ENCODE results near the gene MNT. TPM values are rescaled to one million over a fixed set of nuclear protein-coding genes. Genes with fewer than 3 reads are reported as not detected.

MNT gene
- total and polyA plus RNA-seq, 9 of the 15 experiments (the other 6 are each of a cell fraction or from before 2014, with no cell fraction given): 0.18 to 23.8 (median 5.3) TPM

GRCh38 chr17:2336852-2337543 is 63.9 kb downstream of the MNT start, which contains the start of gene SGSM2 (continued):
- TF ChIP-seq ZHX1 (conservative IDR thresholded peaks at IDR 0.05; ENCODE audit: low read length): no peak

DNA sequence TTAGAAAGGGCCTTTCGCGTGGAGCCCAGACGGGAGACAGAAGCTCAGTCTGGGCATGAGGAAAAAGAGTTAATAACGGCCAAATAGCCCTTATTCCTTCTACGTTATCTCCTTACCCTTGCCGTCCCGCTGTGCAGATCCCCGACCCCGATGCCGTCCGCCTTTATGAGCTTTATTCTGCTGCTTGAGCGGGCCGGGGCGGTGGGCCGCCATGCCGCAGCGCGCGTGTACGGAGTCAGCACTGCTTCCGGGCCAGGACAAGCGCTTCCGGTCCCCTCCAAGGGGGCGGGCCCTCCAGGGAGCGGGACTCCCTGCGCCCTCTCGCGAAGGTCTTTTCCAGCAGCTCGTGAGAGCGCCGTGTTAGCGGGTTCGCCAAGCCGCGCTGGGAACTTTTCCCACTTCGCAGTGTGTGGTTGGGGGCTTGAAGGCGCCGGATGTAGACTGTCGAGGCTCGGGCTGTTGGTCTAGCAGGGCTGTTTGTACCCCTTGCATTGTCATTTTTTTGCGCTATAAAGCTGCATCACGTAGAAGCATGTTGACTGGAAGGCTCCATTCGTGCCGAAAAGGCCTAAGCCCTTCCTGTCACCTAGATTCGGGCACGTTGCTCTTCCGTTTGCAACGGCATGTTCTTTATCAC is 64.5 kb downstream of the MNT start, which contains the start of gene TSR1:
TSS of gene TSR1 (minus strand) at position 243 of the 637 bp plus-strand sequence. CDS start at position 213, 30 bp downstream.
- Histone ChIP-seq H3K27me3 (ENCODE audit: control insufficient read depth in 2 of 2, insufficient read depth in 2 of 2, low read length in 2 of 2) (no peaks in the 10 kb centered on the region), H3K4me2 (ENCODE audit: insufficient read depth, low read length) (peak within 1 kb of the TSS; percentile 93), H3K9me1 (ENCODE audit: control insufficient read depth, insufficient read depth, low read length) (no peaks in the 10 kb centered on the region), H3K79me2 (ENCODE audit: control insufficient read depth, insufficient read depth, low read length) (peaks cover 63% of the 10 kb centered on the region), H3K27ac (ENCODE audit: extremely low read depth, low read depth, low read length) (peak within 1 kb of the TSS; percentile 81), H3K4me3 (peak within 1 kb of the TSS; percentile 68), H3K9ac (ENCODE audit: insufficient read depth in 1 of 2, low read depth in 2 of 2, low read length in 2 of 2) (peak within 1 kb of the TSS; percentile 96 to 97), H2AFZ (ENCODE audit: low read depth, low read length) (peak within 1 kb of the TSS; percentile 75), H3K36me3 (ENCODE audit: control insufficient read depth, insufficient read depth, low read length) (peaks cover 43% of the 10 kb centered on the region), H3K4me1 (replicated peaks in 1 of 2; ENCODE audit: control insufficient read depth in 2 of 2, insufficient read depth in 2 of 2, low read length in 2 of 2) (peaks cover 16 to 21% of the 10 kb centered on the region in 2 experiments; a peak in 4 of 5 replicates), H3K9me3 (replicated peaks; ENCODE audit: control insufficient read depth, insufficient read depth, low read depth, low read length) (no peaks in the 10 kb centered on the region; the same call in 1 of the 2 replicates), H4K20me1 (replicated peaks; ENCODE audit: control insufficient read depth, insufficient read depth, low read length) (no peaks in the 10 kb centered on the region)
- FAIRE-seq: peak; percentile 81
- ATAC-seq: peak; percentile 96
- intact Hi-C loops (cut with micrococcal nuclease): no loop called here
- ChIA-PET POLR2A (interaction anchor here (0.5 to 2.0 kb wide), 13 partner anchors 9 to 1138 kb away, joined by 3 to 6 read pairs (median 3); no protein-coding TSS in a partner anchor), CTCF (ENCODE audit: low intra/inter-chr PET ratio) (no interaction called here)
- in situ Hi-C loops (cut with MboI): no loop called here
- no TSS peak for BruUV-seq (replicated peaks)
- peak; percentile 84 to 94 (median 88) for DNase-seq (ENCODE audit: extremely low read depth in 1 of 4, low spot score in 3 of 4)
- 2% methylated on average over 32 of the region's 48 CpGs for WGBS (ENCODE audit: insufficient coverage, low coverage, missing lambda C conversion rate)
- peak; percentile 84; the same call in 1 of the 2 replicates for TF ChIP-seq GTF2E2 (tag; IDR thresholded peaks at IDR 0.05)
- peak; percentile 69 for TF ChIP-seq ETV5 (CRISPR knock-in tag; IDR thresholded peaks at IDR 0.05; ENCODE audit: low read depth)
- no peak for TF ChIP-seq ZNF57 (CRISPR knock-in tag; IDR thresholded peaks at IDR 0.05)
- TF ChIP-seq CBX8 (IDR thresholded peaks at IDR 0.05; ENCODE audit: borderline replicate concordance, extremely low read depth, low read depth, low read length, poor library complexity, severe bottlenecking): no peak
- no peak for TF ChIP-seq ZNF124 (CRISPR knock-in tag; IDR thresholded peaks at IDR 0.05)
- TF ChIP-seq CREB1 (IDR thresholded peaks at IDR 0.05): peak; percentile 38
- TF ChIP-seq CREB1 (CRISPR knock-in tag; IDR thresholded peaks at IDR 0.05): 0 out of 2 replicates have a peak, but pooled peaks have one; percentile 12
- TF ChIP-seq SIN3A (IDR thresholded peaks at IDR 0.05; ENCODE audit: borderline replicate concordance in 2 of 2, control insufficient read depth in 1 of 2, low read depth in 2 of 2, low read length in 2 of 2): peak; percentile 86 to 94
- peak; percentile 83 for TF ChIP-seq SUPT5H (IDR thresholded peaks at IDR 0.05)
- TF ChIP-seq, protein P1, sequence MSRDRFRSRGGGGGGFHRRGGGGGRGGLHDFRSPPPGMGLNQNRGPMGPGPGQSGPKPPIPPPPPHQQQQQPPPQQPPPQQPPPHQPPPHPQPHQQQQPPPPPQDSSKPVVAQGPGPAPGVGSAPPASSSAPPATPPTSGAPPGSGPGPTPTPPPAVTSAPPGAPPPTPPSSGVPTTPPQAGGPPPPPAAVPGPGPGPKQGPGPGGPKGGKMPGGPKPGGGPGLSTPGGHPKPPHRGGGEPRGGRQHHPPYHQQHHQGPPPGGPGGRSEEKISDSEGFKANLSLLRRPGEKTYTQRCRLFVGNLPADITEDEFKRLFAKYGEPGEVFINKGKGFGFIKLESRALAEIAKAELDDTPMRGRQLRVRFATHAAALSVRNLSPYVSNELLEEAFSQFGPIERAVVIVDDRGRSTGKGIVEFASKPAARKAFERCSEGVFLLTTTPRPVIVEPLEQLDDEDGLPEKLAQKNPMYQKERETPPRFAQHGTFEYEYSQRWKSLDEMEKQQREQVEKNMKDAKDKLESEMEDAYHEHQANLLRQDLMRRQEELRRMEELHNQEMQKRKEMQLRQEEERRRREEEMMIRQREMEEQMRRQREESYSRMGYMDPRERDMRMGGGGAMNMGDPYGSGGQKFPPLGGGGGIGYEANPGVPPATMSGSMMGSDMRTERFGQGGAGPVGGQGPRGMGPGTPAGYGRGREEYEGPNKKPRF (IDR thresholded peaks at IDR 0.05; ENCODE audit: low read depth, low read length): no peak
- no peak for TF ChIP-seq NR1H2 (CRISPR knock-in tag; IDR thresholded peaks at IDR 0.05)
- TF ChIP-seq CBX3 (IDR thresholded peaks at IDR 0.05; ENCODE audit: borderline replicate concordance in 1 of 2, low read length in 2 of 2): no peak
- no peak for TF ChIP-seq KDM1A (IDR thresholded peaks at IDR 0.05)
- TF ChIP-seq ZNF75A (CRISPR knock-in tag; IDR thresholded peaks at IDR 0.05): no peak

All from K562 (cell line).